ENCODE measurements around the gene NPDC1.
A peak's percentile ranks its signal among the peaks of the same experiment; 100 is the strongest.
"Not testable (repeated sequence)": the region's sequence is repeated elsewhere in the genome, so short reads cannot be mapped to it uniquely, and the experiment has no call there.

Gene NPDC1

GRCh38 chr9:137009217-137009616, 36.8 kb downstream of the NPDC1 start:
- DNase-seq, result no peak

GRCh38 chr9:137008312-137008711, 37.7 kb downstream of the NPDC1 start:
- DNase-seq, result no peak

- DNase-seq, result no peak
These were observed 38.1 kb downstream of the NPDC1 start for GRCh38 chr9:137007816-137008270.

- no peak for DNase-seq
These were observed 38.7 kb downstream of the NPDC1 start for GRCh38 chr9:137007108-137007815.

GRCh38 chr9:137006116-137007003, 39.6 kb downstream of the NPDC1 start:
- DNase-seq, result no peak

GRCh38 chr9:137004285-137004684, 41.7 kb downstream of the NPDC1 start:
- DNase-seq, result not testable (repeated sequence)

- no peak for DNase-seq
These were observed 43.3 kb downstream of the NPDC1 start for GRCh38 chr9:137002646-137003041.

GRCh38 chr9:137001857-137002645, 43.9 kb downstream of the NPDC1 start:
- no peak for DNase-seq

GRCh38 chr9:137000177-137000930, 45.6 kb downstream of the NPDC1 start:
- no peak for DNase-seq

- no peak for DNase-seq
These were observed 48.1 kb downstream of the NPDC1 start for GRCh38 chr9:136997830-136998234.

- no peak for DNase-seq
These were observed 48.6 kb downstream of the NPDC1 start for GRCh38 chr9:136997371-136997770.

GRCh38 chr9:136996361-136997292, 49.4 kb downstream of the NPDC1 start, which contains the start of gene CLIC3:
TSS of gene CLIC3 (minus strand) at chr9:136996568. CDS start at chr9:136996543, 25 bp downstream.
- no peak for DNase-seq

GRCh38 chr9:136995772-136996311, 50.1 kb downstream of the NPDC1 start:
- DNase-seq, result no peak

- DNase-seq, result no peak
These were observed 50.6 kb downstream of the NPDC1 start for GRCh38 chr9:136995362-136995761.

GRCh38 chr9:136994888-136995230, 51.1 kb downstream of the NPDC1 start:
- no peak for DNase-seq

GRCh38 chr9:136994180-136994887, 51.6 kb downstream of the NPDC1 start:
- no peak for DNase-seq

- no peak for DNase-seq
These were observed 53.1 kb downstream of the NPDC1 start for GRCh38 chr9:136992819-136993369.

GRCh38 chr9:136991993-136992818, 53.8 kb downstream of the NPDC1 start, which contains the start of gene PAXX:
TSS of gene PAXX (plus strand) at chr9:136992422. CDS start at chr9:136992444, 22 bp downstream.
- peak; percentile 63 for DNase-seq
